ENCODE measurements around the gene TTLL7.

Gene TTLL7

DNA sequence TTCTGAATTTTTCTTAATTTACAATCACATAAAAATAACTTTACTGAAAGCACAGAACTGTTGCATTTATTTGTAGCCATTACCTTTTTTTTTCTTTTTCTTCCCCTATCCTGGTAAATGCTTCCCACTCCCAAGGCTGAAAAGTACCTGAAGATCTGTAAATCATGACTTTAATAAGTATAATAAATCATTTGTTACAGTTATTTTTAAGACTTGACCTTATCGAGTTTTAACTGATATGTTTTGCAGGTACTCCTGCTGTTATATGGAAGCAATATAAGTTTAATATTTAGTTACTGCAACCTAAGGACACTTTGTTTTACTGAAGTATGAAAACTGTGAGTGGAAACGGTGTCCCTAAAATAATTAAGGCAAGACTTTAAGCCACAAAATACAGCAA is 142.6 kb downstream of the TTLL7 start:
- Histone ChIP-seq H2AFZ (ENCODE audit: low read length) (no peak overlapping the region), H3K36me3 (replicated peaks; ENCODE audit: insufficient read depth, low read length) (no peaks in the 10 kb centered on the region), H3K4me1 (ENCODE audit: low read length) (no peaks in the 10 kb centered on the region), H4K20me1 (ENCODE audit: insufficient read depth, low read length) (no peaks in the 10 kb centered on the region), H3K27me3 (replicated peaks; ENCODE audit: insufficient read depth, low read length) (no peaks in the 10 kb centered on the region), H3K4me3 (ENCODE audit: low read length) (no peak overlapping the region), H3K9me2 (replicated peaks; ENCODE audit: insufficient read depth, low read length) (no peaks in the 10 kb centered on the region), H3K4me2 (ENCODE audit: low read depth, low read length) (no peak overlapping the region), H3F3A (ENCODE audit: insufficient read depth, low read length) (no peaks in the 10 kb centered on the region), H3K9me3 (replicated peaks; ENCODE audit: insufficient read depth, low read length) (no peaks in the 10 kb centered on the region), H3K9ac (ENCODE audit: low read length) (no peak overlapping the region), H3K27ac (ENCODE audit: low read length) (no peak overlapping the region), H3K79me2 (ENCODE audit: low read length) (no peaks in the 10 kb centered on the region)
- no peak for DNase-seq
- TF ChIP-seq EZH2 (optimal IDR thresholded peaks at IDR 0.05; ENCODE audit: low read depth, low read length) (no peak), EZH2phosphoT487 (IDR thresholded peaks at IDR 0.05; ENCODE audit: low read length) (no peak)
- TF ChIP-seq, protein P1, sequence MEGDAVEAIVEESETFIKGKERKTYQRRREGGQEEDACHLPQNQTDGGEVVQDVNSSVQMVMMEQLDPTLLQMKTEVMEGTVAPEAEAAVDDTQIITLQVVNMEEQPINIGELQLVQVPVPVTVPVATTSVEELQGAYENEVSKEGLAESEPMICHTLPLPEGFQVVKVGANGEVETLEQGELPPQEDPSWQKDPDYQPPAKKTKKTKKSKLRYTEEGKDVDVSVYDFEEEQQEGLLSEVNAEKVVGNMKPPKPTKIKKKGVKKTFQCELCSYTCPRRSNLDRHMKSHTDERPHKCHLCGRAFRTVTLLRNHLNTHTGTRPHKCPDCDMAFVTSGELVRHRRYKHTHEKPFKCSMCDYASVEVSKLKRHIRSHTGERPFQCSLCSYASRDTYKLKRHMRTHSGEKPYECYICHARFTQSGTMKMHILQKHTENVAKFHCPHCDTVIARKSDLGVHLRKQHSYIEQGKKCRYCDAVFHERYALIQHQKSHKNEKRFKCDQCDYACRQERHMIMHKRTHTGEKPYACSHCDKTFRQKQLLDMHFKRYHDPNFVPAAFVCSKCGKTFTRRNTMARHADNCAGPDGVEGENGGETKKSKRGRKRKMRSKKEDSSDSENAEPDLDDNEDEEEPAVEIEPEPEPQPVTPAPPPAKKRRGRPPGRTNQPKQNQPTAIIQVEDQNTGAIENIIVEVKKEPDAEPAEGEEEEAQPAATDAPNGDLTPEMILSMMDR (IDR thresholded peaks at IDR 0.05; ENCODE audit: low read length): no peak

DNA sequence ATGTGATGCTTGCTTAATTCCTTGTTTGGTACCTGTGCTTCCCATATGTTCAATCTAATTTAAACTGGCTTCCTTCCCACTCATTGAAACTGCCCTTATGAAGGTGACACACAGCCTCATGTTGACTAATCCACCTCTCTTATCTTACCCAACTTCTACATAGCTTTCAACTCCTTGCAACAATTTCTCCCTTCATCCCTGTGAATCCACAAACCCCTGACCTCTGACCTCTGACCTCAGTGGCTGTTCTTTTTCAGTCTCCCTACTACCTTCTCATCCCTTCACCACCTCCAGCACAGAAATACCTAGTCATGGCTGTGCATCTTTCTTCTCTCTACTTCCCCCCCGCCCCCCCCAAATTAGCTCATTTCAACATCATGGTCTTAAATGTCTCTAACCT is 144.5 kb downstream of the TTLL7 start:
- Histone ChIP-seq H3K9me2 (replicated peaks; ENCODE audit: insufficient read depth, low read length) (no peaks in the 10 kb centered on the region), H3K4me1 (ENCODE audit: low read length) (no peaks in the 10 kb centered on the region)

DNA sequence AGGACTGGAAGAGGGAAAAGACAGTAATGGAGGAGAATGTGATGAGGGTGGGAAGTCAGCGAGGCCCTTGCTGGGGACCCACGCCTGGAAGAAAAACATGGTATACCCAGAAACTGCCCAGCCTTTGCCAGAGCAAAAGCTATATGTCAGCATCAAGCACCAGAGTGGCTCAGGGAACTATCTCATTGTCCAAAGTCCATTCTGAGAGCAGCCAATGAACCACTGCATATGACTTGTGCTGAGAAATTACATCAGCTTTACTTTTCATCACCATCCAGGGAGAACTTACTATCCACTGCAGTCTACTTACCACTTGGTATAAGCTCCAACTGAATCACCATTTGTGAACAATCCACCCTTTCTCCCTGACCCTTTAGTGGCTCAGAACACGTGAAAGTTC is 148.1 kb downstream of the TTLL7 start:
- no peak overlapping the region for H2AFZ ChIP-seq (ENCODE audit: low read length)
- DNase-seq: no peak
- H3K27ac ChIP-seq (ENCODE audit: low read length): no peak overlapping the region
- H3F3A ChIP-seq (ENCODE audit: insufficient read depth, low read length): no peaks in the 10 kb centered on the region
- H3K9me2 ChIP-seq (replicated peaks; ENCODE audit: insufficient read depth, low read length): no peaks in the 10 kb centered on the region
- H3K36me3 ChIP-seq (replicated peaks; ENCODE audit: insufficient read depth, low read length): no peaks in the 10 kb centered on the region
- no peaks in the 10 kb centered on the region for H3K79me2 ChIP-seq (ENCODE audit: low read length)
- H3K4me1 ChIP-seq (ENCODE audit: low read length): no peaks in the 10 kb centered on the region
- H3K27me3 ChIP-seq (replicated peaks; ENCODE audit: insufficient read depth, low read length): no peaks in the 10 kb centered on the region
- no peaks in the 10 kb centered on the region for H3K9me3 ChIP-seq (replicated peaks; ENCODE audit: insufficient read depth, low read length)
- H3K9ac ChIP-seq (ENCODE audit: low read length): no peak overlapping the region
- H4K20me1 ChIP-seq (ENCODE audit: insufficient read depth, low read length): no peaks in the 10 kb centered on the region
- TF ChIP-seq EZH2phosphoT487 (IDR thresholded peaks at IDR 0.05; ENCODE audit: low read length): no peak
- TF ChIP-seq EZH2 (optimal IDR thresholded peaks at IDR 0.05; ENCODE audit: low read depth, low read length): no peak
- TF ChIP-seq, protein P1 (IDR thresholded peaks at IDR 0.05; ENCODE audit: low read length): no peak
- no peak overlapping the region for H3K4me3 ChIP-seq (ENCODE audit: low read length)
- no peak overlapping the region; the same call in 1 of the 2 replicates for H3K4me2 ChIP-seq (ENCODE audit: low read depth, low read length)

More for the DNA sequence above, 144.5 kb downstream of the TTLL7 start:
- no peak overlapping the region for H3K27ac ChIP-seq (ENCODE audit: low read length)
- no peaks in the 10 kb centered on the region for H3F3A ChIP-seq (ENCODE audit: insufficient read depth, low read length)
- H4K20me1 ChIP-seq (ENCODE audit: insufficient read depth, low read length): no peaks in the 10 kb centered on the region
- H3K4me3 ChIP-seq (ENCODE audit: low read length): no peak overlapping the region
- H3K79me2 ChIP-seq (ENCODE audit: low read length): no peaks in the 10 kb centered on the region
- no peaks in the 10 kb centered on the region for H3K36me3 ChIP-seq (replicated peaks; ENCODE audit: insufficient read depth, low read length)
- no peak for DNase-seq
- H3K9ac ChIP-seq (ENCODE audit: low read length): no peak overlapping the region
- H2AFZ ChIP-seq (ENCODE audit: low read length): no peak overlapping the region
- H3K4me2 ChIP-seq (ENCODE audit: low read depth, low read length): no peak overlapping the region
- H3K27me3 ChIP-seq (replicated peaks; ENCODE audit: insufficient read depth, low read length): no peaks in the 10 kb centered on the region
- TF ChIP-seq EZH2phosphoT487 (IDR thresholded peaks at IDR 0.05; ENCODE audit: low read length): no peak
- TF ChIP-seq EZH2 (optimal IDR thresholded peaks at IDR 0.05; ENCODE audit: low read depth, low read length): no peak
- TF ChIP-seq, protein P1 (IDR thresholded peaks at IDR 0.05; ENCODE audit: low read length): no peak
- no peaks in the 10 kb centered on the region for H3K9me3 ChIP-seq (replicated peaks; ENCODE audit: insufficient read depth, low read length)
